Right renal cortex interstitium (tissue), 3 donors: Measurements from ENCODE around the gene FUT4. TPM values are rescaled to one million over a fixed set of nuclear protein-coding genes. Genes with fewer than 3 reads are reported as not detected.
"Not testable (repeated sequence)": the region's sequence is repeated elsewhere in the genome, so short reads cannot be mapped to it uniquely, and the experiment has no call there.

Source experiments
- DNase-seq, 3 donors: peaks; one replicate each; pipeline ENCODE4 v3.0.0-alpha.2; 2013; ENCODE audit warnings: low read depth in 3 of 3, low spot score in 2 of 3
- polyA plus RNA-seq, 3 donors: library from polyadenylated mRNA; unstranded; fragments of 120-200 nt; gene quantifications; one replicate each; pipeline ENCODE4 v1.2.1, GENCODE V29; 2013; ENCODE audit not compliant: insufficient read length in 3 of 3

FUT4 gene, protein sequence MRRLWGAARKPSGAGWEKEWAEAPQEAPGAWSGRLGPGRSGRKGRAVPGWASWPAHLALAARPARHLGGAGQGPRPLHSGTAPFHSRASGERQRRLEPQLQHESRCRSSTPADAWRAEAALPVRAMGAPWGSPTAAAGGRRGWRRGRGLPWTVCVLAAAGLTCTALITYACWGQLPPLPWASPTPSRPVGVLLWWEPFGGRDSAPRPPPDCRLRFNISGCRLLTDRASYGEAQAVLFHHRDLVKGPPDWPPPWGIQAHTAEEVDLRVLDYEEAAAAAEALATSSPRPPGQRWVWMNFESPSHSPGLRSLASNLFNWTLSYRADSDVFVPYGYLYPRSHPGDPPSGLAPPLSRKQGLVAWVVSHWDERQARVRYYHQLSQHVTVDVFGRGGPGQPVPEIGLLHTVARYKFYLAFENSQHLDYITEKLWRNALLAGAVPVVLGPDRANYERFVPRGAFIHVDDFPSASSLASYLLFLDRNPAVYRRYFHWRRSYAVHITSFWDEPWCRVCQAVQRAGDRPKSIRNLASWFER
- 1 to 10 TPM; 5.1 to 5.6 (median 5.3) TPM for polyA plus RNA-seq

DNA sequence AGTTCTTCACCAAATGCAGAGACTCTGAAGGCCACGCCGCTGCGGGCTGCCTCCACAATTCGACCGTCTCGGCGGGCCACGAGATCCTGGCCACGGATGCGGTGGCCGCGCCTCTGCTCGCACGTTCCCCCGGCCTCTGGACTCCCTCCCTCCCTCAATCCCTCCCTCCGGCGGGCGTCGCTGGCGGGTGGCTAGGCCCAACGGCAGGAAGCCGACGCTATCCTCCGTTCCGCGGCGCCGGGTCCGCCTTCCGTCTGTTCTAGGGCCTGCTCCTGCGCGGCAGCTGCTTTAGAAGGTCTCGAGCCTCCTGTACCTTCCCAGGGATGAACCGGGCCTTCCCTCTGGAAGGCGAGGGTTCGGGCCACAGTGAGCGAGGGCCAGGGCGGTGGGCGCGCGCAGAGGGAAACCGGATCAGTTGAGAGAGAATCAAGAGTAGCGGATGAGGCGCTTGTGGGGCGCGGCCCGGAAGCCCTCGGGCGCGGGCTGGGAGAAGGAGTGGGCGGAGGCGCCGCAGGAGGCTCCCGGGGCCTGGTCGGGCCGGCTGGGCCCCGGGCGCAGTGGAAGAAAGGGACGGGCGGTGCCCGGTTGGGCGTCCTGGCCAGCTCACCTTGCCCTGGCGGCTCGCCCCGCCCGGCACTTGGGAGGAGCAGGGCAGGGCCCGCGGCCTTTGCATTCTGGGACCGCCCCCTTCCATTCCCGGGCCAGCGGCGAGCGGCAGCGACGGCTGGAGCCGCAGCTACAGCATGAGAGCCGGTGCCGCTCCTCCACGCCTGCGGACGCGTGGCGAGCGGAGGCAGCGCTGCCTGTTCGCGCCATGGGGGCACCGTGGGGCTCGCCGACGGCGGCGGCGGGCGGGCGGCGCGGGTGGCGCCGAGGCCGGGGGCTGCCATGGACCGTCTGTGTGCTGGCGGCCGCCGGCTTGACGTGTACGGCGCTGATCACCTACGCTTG, at the start of gene FUT4:
FUT4 (plus strand) TSS at position 227 of the 951 bp plus-strand sequence; CDS start at position 440, 213 bp downstream.
- DNase-seq, result peak; percentile 56 to 74 (median 64)

DNA sequence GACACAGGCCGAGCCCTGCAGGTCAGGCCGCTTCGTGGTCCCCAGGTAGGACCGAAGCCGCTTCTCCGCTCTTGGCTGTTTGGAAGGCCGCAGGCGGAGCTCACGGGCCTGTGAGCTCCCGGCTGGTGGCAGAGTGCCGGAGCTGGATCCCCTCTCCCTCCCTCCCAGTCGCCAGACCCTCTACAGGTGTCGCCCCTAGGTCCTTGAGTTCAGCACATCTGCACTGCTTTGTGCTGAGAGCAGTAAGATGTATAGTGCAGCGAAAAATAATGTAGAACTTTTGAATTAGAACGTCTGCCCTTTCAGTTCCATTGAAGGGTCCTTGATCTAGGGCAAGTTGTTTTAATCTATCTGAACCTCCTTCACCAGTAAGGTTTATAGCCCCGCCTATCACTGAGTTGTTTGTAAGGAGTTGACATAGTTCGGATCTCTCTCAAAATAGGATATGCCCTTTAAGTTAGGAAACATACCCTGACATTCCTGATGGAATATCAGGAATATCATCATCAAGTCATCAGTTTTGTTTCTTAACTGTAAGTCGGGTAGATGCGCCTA, 49.5 kb upstream of the FUT4 start:
- peak in 1 of 3 donors; percentile 2 for DNase-seq

DNA sequence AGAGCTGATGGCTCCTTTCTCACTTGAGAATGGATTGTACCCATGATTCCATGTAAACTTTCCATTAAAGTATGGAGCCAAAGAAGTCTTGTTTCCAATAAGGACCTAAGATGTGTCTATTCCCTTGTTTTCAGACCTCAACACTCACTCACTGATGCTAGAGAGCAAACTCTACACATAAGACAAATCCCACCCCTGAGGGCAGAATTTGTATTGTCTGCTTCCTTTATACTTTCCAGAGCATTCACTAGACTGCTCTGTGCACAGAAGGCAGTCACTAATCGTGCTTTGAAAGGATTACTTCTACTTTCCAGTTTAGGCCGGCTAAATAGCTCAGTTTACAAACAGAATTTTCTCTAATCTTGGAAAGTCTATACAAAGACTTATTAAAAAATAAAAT, 43.5 kb upstream of the FUT4 start:
- no peak for DNase-seq

DNA sequence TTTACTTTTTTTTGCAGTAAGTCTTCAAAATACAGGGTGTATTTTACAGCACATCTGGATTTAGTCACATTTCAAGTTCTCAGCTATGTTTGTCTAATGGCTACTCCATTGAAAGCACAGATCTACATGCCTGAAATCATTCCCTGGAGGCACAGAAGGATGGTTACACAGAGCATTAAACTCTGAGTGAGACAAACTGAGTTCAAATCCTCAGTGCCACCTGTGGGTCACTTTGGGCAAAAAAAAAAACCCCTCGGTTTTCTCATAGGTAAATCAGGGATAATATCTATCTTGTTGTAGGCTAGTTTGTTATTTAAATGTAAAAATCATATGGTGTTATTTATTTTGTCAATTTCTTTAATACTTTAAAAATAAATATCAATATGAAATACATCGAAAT, 42.2 kb upstream of the FUT4 start:
- DNase-seq, result no peak

DNA sequence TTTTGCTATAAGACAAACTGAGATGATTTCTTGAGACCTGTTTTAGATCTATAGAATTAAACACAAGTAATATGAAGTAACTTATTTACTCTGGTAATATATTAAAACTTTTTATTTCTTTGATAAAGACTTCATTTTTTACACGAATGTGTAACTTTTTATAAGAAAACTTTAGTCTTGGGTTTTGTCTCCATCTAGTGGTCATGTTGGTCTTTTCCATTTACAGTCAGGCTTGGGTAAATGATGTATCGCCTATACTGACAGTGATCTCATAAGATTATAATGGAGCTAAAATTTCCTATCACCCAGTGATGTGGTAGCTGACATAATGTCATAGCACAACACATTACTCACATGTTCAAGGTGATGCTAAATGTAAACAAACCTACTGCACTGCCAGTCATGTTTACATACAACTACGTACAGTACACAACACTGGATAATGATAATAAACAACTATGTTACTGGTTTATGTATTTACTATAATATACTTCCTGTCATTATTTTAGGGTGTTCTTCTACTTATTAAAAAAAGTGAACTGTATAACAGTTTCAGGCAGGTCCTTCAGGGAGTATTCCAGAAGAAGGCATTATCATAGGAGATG, 38.9 kb upstream of the FUT4 start:
- DNase-seq, result peak in 1 of 3 donors; percentile 32

DNA sequence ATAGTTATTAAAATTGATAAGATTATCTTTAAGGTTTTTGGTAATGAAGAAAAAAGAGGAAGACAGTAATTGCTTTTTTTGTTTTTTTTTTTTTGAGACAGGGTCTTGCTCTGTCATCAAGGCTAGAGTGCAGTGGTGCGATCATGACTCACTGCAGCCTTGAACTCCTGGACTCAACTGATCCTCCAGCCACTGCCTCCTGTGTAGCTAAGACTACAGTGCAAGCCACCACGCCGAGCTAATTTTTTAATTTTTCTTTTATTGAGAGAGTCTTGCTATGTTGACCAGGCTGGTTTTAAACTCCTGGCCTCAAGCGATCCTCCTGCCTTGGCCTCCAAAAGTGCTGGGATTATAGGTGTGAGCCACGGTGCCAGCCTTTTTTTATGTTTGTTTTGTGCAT, 37.2 kb upstream of the FUT4 start:
- DNase-seq, result not testable (repeated sequence)

DNA sequence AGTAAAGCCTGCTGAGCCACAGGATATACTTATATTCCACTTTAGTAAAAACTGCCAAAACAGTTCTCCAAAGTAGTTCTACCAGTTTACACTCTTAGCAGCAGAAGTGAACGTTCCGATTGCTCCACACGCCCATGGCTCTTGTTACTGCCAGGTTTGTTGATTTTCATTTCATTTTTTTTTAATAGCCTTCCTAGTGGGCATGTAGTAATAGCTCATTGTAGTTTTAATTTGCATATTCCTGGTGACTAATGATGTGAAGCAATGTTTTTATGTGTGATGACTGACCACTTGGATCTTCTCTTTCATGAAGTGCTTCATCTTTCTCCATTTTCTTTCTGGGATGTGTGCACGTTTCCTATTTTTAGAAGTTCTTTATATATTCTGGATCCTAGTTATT, 36.2 kb upstream of the FUT4 start:
- no peak for DNase-seq

DNA sequence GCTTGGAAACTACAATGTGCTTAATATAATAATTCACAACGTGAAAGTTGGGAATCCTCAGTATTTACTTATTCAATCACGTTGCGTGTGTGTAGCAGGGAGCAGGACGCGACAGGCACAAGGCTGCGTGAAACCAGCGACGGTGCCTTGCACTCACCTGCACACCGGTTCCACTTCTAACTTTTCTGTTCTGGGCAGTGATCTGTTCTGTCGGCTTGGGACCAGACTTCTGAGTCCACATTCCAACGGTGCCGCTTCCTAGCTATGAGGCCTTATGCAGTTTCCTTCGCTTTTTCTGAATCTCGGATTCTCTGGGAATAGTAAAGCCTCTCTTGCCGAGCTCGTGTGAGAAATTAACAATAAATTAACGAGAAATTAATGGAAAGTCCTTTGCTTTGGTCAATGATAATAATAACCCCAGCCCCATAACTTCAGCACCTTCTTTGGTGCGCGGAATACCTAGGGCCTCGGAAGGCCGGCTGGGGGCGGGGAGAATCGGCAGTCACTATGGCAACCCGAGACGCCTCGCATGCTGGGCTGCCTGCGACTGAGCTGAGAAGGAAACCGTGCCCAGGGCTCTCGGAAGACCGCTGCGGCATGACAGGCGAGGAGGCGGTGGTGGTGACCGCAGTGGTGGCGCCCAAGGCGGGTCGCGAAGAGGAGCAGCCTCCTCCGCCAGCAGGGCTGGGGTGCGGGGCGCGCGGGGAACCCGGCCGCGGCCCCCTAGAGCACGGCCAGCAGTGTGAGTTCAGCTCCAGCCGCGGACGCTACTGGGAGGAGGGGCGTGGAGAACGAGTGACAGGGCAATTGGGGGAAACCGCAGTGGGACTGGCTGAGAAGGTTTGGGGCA, 31.6 kb upstream of the FUT4 start, which contains the start of gene C11orf97:
C11orf97 (plus strand) TSS at position 530 of the 850 bp plus-strand sequence; CDS start at position 598, 68 bp downstream.
- DNase-seq, result peak in 1 of 3 donors; percentile 37

DNA sequence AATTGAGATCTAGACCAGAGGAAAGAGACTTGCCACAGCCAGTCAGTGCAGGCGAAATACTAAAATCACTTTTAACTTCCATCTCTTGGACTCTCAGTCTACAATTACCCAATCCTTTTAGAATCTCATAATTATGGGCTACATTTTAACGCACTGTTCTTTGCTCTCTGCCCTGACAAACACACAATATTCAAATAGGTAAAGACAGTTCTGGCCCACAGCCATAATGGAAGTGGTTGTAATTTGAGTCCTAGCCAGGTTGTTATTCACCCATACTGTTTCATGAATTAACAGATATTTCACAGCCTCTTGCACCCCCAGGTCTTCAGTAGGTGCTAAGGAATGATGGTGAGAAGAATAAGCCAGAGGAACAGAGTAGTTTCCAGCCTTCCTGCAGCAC, 30.6 kb upstream of the FUT4 start:
- DNase-seq, result no peak

DNA sequence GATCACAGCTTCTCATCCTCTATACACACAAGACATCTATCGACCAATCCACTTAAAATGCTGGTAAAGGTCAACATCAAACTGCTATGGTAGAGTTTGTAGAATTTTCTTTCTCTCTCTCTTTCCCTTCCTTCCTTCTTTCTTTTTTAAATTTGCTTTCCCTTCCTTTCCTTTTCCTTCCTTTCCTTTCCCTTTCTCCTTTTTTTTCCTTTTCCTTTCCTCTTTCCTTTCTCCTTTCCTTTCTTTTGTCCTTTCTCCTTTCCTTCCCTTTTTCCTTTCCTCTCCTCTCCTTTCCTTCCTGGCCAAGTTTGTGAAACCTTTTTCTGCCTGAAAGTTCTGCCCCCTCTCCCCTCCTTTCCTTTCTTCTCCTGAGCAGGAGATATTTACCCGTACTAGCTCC, 28.3 kb upstream of the FUT4 start:
- DNase-seq, result no peak

DNA sequence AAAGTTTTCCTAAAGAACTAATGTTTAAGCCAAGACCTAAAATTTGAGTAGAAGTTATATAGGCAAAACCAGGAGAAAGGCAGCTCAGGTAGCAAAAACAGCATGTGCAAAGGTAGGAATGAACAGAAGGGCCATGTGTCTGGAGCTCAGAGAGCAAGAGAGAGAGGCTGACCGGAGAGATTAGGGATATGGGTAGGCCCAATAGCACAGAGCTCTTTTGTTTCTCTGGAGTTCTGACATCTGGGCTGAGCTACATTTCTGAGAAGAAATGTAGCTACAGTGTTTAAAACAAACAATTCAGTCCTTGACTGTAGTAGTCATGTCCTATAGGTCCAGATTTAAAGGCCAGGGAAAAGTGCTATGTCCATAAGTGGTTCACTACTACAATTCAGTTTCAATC, 27.0 kb upstream of the FUT4 start:
- DNase-seq, result no peak

DNA sequence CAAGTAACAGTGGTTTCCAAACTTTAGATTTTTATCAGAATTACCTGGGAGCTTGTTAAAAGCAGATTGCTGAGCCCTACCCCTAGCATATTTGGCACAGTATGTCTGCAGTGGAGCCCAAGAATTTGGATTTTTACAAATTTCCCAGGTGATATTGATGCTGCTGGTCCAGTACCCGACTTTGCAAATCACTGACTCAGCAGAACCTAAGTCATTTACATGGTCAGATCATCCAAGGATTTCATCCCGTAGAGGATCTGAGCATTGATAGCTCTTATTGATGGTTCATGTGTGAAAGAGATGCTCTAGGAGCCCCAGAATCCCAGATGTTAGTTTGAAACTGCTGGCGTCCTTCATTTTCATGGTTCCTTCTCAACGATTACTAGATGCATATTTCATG, 25.4 kb upstream of the FUT4 start:
- DNase-seq, result no peak

DNA sequence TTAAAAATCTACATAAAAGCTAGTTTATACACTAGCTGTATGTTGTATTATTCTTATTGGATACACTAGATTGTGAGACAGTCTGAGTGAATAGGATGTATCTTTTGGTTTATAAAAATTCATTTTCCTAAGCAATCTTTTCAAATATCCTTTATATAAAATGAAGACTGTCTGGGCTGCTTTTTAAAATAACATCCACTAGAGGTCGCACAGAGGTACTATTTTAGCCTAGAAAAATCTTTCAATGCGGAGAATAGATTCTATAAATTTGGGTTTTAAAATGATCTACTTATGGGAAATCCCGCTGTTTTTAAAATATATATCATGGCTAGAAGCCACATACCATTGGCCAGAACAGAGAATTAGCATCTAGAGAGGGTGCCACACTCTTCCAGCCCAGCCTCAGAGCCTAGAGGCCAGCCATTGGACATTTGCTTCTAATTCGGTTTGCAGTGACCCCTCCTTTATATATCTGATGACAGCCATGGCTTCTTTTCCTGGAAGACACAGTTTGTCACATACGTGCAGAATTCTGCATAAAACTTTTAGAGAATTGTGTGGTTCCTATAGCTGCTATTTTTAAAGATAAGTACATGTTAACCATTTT, 24.1 kb upstream of the FUT4 start:
- peak in 1 of 3 donors; percentile 27 for DNase-seq

DNA sequence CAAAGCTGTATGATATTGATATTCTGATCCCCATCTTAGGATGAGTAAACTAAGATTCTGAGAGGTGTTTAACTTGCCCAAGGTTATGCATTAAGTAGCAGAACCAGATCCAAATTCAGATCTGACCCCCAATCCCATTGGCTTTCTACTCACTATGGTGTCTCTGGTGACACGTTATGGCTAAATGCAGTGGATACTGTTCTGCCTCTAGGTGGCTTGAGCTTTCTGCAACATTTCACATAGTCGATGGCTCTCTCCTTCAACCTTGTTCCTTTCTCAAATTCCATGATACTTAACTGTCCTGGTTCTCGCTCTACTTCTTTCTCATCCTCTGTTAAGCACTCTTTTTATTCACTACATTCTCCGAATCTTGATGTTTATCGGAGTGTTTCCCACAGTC, 22.0 kb upstream of the FUT4 start:
- DNase-seq, result no peak

DNA sequence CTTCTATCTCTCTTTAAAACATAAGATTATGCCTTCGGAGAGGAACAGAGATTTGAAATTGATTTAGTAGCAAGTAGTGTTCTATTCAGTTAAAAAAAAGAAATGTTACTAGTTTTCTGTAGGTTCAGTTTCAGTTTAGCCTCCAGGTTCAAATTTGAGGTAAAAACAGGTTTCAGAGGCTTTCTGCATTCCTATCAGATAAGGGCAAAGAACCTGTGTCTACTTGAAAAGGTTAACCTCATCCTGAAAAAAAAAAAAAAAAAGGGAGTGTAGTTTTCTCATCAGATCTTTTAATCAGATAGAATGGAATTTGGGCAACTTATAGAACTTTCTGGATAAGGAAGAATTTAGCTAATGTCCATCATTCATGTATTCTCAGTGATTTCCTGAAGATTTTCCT, 19.4 kb upstream of the FUT4 start:
- no peak for DNase-seq

DNA sequence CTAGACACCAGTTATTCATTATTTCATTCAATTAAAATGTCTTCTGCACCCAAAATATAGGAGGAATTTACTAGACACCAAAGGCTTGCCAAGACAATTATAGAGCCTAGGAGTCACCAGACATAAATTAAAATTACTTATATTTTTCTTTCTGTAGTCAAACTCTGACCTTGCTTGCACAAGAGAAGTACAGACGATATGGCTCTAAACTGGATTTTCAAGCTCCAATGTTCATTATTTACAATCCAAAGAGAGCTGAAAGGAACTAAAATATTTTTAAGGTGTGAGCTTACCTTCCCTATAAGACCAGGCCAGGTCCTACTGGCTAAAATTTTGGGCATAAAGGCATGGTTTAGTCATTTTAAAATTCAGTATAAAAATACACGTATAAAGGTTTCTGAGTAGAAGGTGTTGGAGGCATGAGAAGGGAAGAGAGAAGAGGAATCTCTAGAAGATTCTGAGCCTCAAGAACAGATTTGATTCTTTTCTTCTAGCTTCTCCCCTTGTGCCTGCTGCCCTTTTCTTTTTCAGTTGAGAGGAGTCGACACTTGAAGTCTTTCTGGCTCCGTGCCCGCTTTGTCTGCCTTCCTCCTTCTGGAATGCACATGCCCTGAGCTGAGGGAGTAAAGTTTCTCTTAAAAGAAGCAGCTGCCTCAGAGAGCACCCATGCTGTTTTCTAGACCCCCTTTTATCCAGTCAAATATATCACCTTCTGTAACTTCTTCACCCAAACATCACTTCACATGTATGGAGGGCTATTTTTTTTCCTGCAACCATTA, 18.0 kb upstream of the FUT4 start:
- DNase-seq, result no peak

DNA sequence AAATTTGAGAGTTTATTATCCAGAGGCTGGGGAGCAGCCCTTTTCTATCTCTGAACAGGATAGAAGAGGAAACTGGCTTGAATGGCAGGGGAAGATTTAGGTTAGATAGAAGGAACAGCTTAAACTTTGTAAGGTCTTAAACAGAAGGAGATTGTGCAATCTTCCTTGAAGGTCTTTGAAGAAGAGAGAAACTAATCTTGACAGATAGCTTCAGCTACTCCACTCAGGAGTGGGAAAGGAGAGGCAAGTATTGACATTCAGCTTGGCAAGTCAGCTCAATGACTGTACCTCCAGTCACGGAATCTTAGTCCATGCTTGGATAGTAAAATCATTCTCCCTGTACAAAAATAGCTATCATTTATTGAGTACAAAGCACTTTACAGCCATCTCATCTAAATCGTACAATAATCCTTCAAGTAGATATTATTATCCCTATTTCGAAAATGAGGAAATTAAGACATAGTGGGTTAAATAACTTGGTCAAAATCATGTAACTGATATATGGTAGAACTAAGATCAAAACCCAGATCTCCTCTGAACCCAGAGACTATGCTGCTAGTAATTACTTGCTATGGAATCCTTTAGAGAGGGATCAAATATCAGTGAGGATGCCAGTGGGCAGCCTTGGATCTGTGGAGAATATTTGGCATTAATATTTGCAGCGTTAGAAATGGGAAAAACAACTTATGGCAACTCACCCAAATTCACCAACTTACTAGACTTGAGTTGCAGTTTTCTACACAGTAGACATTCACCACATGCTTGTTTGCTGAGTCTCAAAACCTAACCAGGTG, 16.9 kb upstream of the FUT4 start:
- no peak for DNase-seq
